Measurements from ENCODE around the gene SVBP.

SVBP gene

DNA sequence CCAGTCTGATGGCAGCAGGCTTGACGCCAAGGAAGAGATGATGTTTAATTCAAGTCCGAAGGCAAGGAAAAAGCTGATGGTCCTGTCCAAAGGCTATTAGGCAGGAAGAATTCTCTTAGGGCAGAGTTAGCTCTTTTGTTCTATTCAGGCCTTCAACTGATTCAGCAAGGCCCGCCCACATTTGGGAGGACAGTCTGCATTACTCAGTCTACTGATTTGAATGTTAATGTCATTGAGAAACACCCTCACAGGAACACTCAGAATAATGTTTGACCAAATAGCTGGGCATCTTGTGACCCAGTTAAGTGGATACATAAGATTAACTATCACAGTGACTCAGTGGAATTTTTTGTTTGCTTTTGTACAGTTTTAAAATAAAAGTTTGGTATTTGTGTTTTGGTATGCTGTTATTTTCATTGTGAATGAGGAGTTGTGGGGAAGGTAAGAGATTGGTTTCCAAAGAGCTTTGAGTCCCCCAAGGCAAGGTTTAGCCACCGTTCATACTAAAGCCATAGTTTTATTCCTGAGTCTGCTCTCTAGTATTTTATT is 27.5 kb upstream of the SVBP start:
- H3K4me3 ChIP-seq (ENCODE audit: low read length) = no peak overlapping the region
- no peak for DNase-seq (ENCODE audit: low read depth, low spot score)

DNA sequence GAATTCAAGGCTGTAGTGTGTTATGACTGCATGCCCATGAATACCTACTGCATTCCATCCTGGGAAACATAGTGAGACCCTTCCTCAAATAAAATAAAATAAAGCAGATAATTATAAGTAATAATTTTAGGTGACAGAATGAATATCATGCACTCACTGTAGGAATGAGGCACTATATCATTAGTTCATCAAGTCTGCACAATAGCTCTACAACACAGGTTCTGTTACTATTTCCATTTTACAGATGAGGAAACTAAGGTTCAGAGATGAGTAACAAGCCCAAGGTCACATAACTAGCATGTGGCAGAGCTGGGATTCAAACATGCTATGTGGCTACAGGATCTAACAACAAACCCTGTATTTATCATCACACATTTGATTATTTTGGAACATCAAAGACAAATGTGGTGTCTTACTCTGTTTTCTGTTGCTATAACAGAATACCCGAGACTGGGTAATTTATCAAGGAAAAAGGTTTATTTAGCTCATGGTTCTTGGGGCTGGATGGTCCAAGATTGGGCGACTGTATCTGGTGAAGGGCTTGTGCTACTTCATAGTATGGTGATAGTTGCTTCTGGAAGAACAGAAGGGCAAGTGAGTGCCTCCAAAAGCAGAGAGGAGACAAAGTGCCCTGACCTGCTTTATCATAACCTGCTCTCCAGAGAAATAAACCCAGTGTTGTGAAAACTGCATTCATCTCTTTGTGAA is 24.4 kb upstream of the SVBP start:
- no peak overlapping the region for H3K4me3 ChIP-seq (ENCODE audit: low read length)
- DNase-seq (ENCODE audit: low read depth, low spot score) = no peak

DNA sequence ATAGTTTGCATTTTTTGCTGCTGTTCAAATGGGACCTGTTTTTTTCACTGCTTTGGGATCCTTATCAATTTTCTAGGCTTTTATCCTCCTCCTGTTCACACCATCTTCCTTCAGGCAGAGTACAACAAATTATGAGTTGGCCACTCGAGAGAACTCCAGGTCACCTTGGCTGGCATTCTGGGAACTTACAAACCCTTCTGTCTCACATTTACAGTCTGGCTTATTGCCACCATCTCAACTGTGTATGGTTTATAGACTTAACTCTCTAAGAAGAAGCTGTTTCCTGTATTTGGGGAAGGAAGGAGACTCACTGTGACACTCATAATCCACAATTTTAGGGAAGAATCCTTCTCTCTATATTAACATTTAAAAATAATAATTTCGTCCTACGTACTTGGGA is 23.8 kb upstream of the SVBP start:
- H3K4me3 ChIP-seq (ENCODE audit: low read length) = no peak overlapping the region
- no peak for DNase-seq (ENCODE audit: low read depth, low spot score)

DNA sequence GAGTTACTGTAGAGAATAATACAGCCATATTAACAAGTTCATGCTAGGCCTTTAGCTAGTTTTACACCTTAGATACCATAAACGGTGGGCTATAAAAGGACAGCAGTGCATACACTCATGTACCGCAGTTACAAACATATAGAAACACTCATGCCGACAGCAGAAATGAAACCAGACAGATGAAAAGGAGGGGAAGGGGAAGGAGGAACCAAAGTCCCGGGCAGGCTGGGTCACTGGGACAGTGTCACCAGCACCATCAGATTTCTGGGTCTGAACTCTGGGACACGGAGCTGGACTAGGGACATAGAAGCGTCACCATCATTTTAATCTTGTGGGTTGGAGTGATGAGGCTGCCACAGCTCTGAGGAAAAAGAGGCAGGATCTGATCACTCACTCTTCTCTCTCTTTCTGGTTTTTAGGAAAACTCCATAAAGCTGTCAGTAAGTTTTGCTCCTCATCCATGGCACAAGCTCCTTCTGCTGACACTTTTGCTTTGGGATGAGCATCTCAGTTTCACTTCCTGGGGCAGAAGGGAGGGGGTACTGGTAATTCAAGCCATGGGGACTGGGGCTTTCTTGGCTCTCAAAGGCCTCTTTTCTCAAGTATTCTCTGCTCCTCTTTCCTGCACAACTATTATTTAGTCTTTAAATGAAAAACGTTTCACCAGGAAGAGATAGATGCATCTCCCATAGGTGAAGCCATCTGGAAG is 21.4 kb upstream of the SVBP start:
- no peak for DNase-seq (ENCODE audit: low read depth, low spot score)
- H3K4me3 ChIP-seq (ENCODE audit: low read length) = no peak overlapping the region

DNA sequence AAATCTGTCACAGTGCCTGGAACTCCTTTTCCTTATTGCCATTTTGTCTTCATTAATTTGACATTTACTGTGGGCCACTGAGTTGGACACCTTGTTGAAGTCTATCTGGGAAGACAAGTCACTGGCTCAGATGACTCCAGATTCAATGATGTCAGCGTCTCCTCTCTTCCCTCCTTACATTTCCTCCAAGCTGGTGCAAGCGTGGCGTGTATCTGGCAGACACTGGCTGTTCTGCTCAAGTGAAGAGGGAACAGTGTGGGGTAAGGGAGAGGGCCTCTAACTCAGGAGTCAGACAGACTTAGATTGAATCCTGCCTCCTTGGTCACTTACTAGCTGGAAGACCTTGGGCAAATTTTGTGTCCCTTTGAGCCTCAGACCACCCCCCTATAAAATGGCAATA is 20.5 kb upstream of the SVBP start:
- no peak for DNase-seq (ENCODE audit: low read depth, low spot score)
- H3K4me3 ChIP-seq (ENCODE audit: low read length) = no peak overlapping the region

DNA sequence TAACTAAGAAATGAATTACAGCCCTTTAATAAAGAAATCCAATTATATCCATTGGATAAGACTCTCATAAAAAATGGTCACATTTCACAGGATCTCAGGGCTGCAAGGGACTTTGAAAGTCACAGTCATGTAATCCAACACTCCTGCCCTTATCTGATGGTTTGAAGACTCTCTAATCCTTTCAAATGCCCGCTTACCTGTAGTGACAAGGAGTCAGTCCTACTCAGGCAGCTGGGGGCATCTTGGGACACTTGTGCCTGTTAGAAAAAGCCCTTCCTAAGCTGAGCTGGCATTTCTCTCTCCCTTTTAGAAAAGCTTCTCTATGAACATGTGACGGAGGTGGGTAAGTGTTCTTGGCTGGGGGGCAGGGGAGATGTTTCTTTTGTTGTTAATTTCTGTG is 18.2 kb upstream of the SVBP start:
- H3K4me3 ChIP-seq (ENCODE audit: low read length) = no peak overlapping the region
- no peak for DNase-seq (ENCODE audit: low read depth, low spot score)

DNA sequence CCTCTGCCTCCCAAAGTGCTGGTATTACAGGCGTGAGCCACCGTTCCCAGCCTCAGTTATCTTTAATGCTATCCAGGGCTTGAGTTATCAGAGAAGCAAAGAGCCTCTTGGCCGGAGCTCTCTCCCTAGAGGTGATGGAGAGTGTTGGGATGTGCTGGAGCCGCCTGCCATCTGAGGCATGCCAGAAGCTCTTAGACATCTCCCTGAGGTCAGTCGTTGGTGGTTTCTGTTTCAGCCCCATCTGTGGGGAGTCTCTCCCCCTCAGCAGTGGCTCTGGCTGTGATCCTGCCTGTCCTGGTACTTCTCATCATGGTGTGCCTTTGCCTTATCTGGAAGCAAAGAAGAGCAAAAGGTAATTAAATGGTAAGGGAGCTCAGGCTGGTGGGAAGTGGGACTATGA is 17.6 kb upstream of the SVBP start:
- no peak for DNase-seq (ENCODE audit: low read depth, low spot score)
- H3K4me3 ChIP-seq (ENCODE audit: low read length) = no peak overlapping the region

DNA sequence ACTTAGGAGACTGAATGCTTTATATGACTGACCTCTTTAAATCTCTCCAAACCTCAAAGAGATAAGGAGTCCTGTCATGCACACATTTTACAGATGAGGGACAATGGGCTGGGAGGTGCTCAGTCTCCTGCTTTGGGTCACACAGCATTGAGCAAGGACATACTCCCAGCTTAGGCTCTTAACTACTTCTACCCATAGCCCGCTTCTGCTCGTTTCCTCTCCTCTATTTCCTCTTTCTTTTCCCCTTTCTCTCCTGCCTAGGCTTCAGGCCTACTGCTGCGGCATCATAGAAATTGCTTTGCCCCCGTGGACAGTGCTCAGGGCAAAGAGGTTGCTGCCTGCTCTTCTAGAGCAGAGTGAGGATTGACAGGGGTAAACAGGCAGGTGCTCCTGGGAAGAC is 16.8 kb upstream of the SVBP start:
- H3K4me3 ChIP-seq (ENCODE audit: low read length) = no peak overlapping the region
- DNase-seq (ENCODE audit: low read depth, low spot score) = no peak

DNA sequence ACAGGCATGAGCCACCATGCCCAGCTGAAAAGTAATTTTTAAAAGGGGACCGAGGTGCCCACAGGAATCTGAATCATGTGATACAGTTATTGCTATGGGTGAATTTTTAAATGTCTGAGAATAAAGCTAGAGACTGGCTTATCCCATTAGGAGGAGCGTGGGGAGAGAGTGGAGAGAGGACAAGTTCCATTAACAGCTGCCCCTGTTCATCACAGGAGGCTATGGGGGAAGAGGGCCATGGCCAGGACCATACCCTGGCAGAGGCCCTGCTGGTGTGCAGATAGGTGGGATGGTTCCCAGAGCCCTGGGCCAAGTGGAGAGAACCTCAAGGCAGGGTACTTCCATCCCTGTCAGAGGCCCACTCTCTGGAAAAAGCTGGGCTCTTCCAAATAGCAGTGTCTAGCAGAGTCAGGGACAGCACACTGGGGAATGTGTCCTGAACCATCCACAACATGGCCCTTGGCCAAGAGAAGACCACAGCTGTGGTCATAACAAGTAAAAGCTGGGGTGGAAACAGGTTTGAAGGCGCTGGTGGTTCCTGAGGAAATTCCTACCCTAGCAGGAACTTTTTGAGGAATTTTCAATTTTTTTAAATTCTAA is 15.5 kb upstream of the SVBP start:
- DNase-seq (ENCODE audit: low read depth, low spot score) = no peak

DNA sequence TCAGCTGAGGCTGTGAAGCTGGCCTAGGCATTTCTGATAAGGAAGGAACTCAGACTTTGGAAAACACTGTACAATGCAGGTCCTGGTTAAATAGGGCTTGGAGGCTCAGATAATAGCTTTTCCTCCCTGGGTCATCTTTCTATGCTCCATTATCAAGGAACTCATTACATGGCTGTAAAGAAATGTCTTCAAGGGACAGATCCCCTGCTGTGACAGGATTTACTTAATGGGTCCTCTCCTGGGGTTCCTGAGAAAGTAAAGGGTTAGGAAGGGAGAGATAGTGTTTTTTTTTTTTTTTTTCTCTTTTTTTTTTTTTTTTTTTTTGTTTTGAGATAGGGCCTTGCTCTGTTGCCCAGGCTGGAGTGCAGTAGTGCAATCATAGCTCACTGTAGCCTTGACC is 14.1 kb upstream of the SVBP start:
- DNase-seq (ENCODE audit: low read depth, low spot score) = no peak
- H3K4me3 ChIP-seq (ENCODE audit: low read length) = no peak overlapping the region

More for the DNA sequence above, 15.5 kb upstream of the SVBP start:
- H3K4me3 ChIP-seq (ENCODE audit: low read length) = no peak overlapping the region

DNA sequence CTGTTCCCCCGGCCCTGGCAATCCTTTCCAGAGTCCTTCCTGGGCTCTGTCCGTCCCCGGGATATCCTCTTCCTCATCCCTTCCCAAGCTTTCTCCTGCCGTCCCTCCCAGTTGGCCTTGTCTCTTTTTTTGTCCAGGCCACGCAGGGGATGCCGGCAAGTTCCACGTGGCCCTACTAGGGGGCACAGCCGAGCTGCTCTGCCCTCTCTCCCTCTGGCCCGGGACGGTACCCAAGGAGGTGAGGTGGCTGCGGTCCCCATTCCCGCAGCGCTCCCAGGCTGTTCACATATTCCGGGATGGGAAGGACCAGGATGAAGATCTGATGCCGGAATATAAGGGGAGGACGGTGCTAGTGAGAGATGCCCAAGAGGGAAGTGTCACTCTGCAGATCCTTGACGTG is 13.4 kb upstream of the SVBP start:
- no peak overlapping the region for H3K4me3 ChIP-seq (ENCODE audit: low read length)
- no peak for DNase-seq (ENCODE audit: low read depth, low spot score)

DNA sequence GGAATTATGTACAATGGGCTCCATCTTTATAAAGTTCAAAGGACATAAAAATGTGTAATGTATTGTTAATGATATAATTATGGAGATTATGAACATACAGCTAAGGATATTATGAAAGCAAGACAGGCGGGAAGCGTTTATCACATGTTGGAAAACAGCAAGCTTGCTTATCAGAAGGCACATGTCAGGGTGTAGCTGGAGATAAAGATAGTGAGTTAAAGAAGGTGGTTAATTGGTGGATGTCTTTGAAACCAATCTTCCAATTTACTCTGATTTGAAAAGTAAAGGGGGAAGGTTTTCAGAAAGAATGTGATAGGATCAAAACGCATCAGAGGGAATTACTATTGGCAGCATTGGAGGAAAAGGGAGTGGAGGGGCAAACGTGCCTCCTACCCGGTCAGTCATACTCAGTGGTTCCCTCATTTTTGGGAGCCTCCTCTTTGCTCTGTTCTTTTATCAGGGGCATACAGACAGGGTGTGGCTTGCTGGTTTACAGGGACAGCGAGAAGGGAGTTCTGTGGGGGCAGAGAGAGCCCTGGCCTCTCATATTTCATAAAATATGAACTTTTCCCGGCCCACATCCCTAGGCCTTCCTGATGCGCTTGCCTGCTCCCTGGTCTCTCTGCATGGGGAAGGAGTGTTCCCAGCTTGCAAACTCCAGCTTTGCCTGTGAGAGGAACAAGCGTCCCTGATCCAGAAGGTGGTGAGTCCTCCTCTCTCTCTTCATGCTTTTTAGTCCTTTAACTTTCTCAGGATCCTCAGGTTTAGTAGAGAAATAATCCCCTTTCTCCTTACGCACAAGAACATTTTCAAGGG is 8.0 kb upstream of the SVBP start:
- no peak for DNase-seq (ENCODE audit: low read depth, low spot score)
- no peak overlapping the region for H3K4me3 ChIP-seq (ENCODE audit: low read length)

DNA sequence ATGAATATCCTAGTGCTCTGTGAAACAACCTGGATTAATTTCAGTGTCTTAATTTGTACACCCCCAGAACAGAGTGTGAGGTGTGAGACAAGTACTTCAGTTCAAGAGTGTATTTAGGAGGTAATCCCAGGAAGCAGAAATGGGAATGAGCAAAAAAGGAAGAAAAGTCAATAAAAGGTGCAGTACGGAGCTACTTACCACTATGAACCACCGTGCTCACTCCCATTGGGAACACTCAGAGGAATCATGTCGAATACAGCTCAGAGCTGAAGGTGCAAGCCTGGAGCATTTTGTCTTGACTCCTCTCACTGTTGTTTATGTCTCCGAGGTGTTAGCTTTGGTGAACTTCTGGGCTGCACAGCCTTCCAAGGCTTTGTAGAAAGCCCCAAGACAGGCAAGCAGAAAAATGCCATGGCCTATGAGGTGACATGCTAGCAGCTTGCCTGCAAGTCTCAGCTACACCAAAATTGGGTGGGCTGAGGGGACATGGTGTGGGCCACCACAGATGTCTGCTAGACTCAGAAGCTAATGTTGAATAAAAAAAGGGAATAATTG is 7.4 kb upstream of the SVBP start:
- DNase-seq (ENCODE audit: low read depth, low spot score) = no peak
- no peak overlapping the region for H3K4me3 ChIP-seq (ENCODE audit: low read length)

DNA sequence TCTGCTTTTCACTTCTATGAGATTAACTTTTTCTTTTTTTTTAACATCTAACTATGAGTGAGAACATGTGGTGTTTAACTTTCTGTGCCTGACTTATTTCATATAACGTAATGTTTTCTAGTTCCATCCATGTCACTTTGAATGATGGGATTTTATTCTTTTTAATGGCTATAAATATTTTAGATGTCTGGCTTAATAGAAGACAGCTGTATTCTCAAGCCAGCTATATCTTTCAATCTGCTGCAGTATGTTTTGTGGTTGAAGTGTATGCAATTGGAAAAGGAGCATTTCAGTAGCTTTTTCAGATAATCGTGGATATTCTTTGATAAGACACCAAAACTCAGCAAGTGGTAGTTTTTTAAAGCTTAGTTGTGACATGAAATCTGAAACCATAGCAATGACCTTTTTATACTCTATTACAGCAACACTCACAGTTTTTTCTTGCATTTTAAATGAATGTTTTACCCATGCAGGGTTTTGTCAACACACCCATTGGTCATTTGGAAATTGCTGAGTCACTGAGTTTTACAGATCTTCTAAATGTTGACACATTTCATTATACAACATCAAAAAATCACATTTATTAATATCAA is 5.7 kb upstream of the SVBP start:
- no peak for DNase-seq (ENCODE audit: low read depth, low spot score)
- no peak overlapping the region for H3K4me3 ChIP-seq (ENCODE audit: low read length)

DNA sequence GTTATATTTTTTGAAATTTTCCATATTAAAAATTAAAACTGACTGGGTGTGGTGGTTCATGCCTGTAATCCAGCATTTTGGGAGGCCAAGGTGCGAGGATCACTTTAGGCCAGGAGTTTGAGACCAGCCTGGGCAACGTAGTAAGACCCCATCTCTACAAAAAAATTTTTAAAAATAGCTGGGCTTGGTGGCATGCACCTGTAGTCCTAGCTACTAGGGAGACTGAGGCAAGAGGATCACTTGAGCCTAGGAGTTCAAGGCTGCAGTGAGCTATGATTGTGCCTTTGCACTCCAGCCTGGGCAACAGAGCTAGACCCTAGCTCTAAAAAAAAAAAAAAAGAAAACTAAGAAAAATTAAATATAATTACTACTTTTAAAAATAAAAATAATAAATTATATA is 4.5 kb upstream of the SVBP start:
- H3K4me3 ChIP-seq (ENCODE audit: low read length) = no peak overlapping the region
- DNase-seq (ENCODE audit: low read depth, low spot score) = no peak

DNA sequence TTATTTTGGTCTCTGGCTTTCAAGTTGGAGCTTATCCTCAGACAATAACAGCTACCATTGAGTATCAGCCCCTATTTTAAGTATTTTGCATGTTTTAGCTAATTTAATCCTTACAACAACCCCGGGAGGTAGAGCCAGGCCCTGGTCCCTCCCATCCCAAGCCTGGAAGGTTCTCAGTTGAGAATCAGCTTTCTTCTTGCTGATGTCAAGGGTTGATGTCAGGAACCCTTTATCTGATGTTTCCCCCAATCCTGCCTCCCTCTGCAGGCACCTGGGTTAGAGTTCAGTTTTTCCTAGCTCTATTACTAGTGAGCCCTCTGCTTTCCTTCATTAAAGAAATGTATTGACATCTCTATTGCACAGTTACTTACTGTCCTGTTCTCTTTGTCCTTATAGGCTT is 3.6 kb upstream of the SVBP start:
- no peak overlapping the region for H3K4me3 ChIP-seq (ENCODE audit: low read length)
- no peak for DNase-seq (ENCODE audit: low read depth, low spot score)

DNA sequence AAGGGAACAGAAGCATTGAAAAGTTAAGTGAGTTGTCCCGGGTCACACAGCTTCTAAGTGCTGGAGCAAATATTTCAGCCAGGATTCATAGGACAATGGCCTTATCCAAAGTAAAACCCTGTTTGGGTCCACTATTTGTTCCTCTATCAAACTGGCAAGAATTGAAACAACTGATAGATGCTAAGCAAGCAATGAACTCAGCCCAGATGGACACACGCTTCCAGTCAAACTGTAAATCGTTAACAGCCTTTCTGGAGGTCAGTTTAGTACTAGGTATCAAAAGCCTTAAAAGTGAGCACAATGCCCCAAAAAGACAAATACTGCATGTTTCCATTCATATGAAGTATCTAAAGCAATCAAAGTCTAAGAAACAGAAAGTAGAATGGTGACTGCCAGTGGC is 779 bp upstream of the SVBP start:
- H3K4me3 ChIP-seq (ENCODE audit: low read length) = no peak overlapping the region; the same call in 1 of the 2 replicates
- DNase-seq (ENCODE audit: low read depth, low spot score) = no peak

DNA sequence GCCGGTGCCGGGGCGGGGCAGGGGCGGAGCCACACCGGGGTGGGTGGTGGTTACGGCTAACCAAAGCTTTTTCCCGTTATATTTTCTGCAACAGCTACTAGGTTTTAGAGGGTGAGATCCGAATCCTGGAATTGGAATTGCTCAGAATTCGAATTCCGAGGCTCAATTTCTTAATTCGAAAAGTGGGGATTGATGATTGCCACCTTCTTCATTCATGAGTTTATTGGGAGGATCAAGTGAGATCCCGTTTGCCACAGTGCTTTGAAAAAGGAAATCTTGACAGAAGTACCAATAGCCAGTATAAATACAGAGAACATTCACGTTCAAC is 207 bp upstream of the SVBP start:
- peak overlapping the region; percentile 59 for H3K4me3 ChIP-seq (ENCODE audit: low read length)

DNA sequence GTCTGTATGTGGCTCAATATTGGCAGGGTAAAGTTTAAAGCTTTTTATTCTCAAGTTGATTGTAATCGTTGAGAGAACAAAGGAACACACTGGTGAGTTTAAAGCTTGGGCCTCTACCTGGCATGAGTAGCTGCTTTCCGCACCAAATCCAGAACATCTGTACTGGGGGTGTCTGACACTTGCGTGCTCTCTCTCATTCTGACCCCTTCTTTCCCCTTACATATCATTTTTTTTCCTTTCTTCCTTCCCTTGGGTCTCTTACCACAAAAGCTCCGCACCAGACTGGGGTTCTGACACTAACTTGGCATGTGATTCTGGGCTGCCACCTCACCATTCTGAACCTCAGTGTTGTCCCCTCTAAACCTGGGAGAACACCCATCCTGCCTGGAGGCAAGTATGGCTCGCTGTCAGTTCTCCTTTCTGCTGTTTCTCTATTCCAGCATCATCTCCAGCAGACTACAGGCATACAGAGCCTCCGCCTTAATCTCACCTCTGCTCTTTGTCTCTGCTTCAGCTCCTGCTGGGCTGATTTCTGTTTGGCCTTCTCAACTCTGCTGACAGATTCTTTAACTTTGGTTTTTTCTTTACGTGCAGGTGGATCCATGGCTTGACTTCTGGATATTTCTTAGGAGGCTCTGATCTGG is 1.1 kb downstream of the SVBP start:
- peak overlapping the region; percentile 80 for H3K4me3 ChIP-seq (ENCODE audit: low read length)
- DNase-seq (ENCODE audit: low read depth, low spot score) = peak; percentile 10

More for the DNA sequence above, 207 bp upstream of the SVBP start:
- no peak for DNase-seq (ENCODE audit: low read depth, low spot score)
